Measurements from ENCODE around the gene ACTR1B.

The ACTR1B gene

GRCh38 chr2:97656905-97657587 lies 6.8 kb downstream of the ACTR1B start:
- DNase-seq (ENCODE audit: low spot score) = no peak
- H3K9me3 ChIP-seq (ENCODE audit: severe bottlenecking) = no peaks in the 10 kb centered on the region
- H3K4me3 ChIP-seq (ENCODE audit: severe bottlenecking) = no peak overlapping the region
- no peaks in the 10 kb centered on the region for H3K4me1 ChIP-seq (ENCODE audit: insufficient read depth, poor library complexity, severe bottlenecking)
- peaks cover 41% of the 10 kb centered on the region for H3K36me3 ChIP-seq (ENCODE audit: low read depth)
- H3K27ac ChIP-seq (ENCODE audit: poor library complexity, severe bottlenecking) = no peak overlapping the region
- TF ChIP-seq, protein P1, sequence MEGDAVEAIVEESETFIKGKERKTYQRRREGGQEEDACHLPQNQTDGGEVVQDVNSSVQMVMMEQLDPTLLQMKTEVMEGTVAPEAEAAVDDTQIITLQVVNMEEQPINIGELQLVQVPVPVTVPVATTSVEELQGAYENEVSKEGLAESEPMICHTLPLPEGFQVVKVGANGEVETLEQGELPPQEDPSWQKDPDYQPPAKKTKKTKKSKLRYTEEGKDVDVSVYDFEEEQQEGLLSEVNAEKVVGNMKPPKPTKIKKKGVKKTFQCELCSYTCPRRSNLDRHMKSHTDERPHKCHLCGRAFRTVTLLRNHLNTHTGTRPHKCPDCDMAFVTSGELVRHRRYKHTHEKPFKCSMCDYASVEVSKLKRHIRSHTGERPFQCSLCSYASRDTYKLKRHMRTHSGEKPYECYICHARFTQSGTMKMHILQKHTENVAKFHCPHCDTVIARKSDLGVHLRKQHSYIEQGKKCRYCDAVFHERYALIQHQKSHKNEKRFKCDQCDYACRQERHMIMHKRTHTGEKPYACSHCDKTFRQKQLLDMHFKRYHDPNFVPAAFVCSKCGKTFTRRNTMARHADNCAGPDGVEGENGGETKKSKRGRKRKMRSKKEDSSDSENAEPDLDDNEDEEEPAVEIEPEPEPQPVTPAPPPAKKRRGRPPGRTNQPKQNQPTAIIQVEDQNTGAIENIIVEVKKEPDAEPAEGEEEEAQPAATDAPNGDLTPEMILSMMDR (IDR thresholded peaks at IDR 0.05; ENCODE audit: poor library complexity, severe bottlenecking) = no peak
- no peaks in the 10 kb centered on the region for H3K27me3 ChIP-seq (ENCODE audit: insufficient read depth, poor library complexity, severe bottlenecking)
- no peak for ATAC-seq (ENCODE audit: low read depth)

- Histone ChIP-seq H3K27ac (ENCODE audit: poor library complexity, severe bottlenecking) (no peak overlapping the region), H3K4me3 (ENCODE audit: severe bottlenecking) (no peak overlapping the region), H3K9me3 (ENCODE audit: severe bottlenecking) (no peaks in the 10 kb centered on the region), H3K4me1 (ENCODE audit: insufficient read depth, poor library complexity, severe bottlenecking) (no peaks in the 10 kb centered on the region), H3K36me3 (ENCODE audit: low read depth) (peaks cover 35% of the 10 kb centered on the region), H3K27me3 (ENCODE audit: insufficient read depth, poor library complexity, severe bottlenecking) (no peaks in the 10 kb centered on the region)
- DNase-seq (ENCODE audit: low spot score) (no peak), ATAC-seq (ENCODE audit: low read depth) (no peak)
- TF ChIP-seq, protein P1 (IDR thresholded peaks at IDR 0.05; ENCODE audit: poor library complexity, severe bottlenecking) = no peak
Observed at GRCh38 chr2:97656129-97656755, 7.6 kb downstream of the ACTR1B start.

DNA sequence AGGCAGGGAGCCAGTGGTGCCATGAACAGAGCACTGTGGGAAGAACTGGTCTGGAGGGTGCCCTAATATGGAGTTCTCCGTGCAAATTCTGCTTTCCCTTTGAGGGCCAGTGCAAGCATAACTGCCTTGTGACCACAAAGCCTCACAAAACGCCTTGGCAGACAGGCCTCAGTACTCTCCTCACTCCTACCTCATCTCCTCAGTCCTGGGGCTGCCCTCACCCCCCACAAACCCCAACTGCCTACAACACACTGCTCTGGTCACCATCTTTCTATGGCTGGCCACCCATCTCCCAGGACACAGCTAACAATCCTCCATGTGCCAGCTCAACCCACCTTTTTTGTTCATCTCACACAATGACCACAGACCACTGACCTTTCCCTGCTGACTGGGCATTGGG lies 9.1 kb downstream of the ACTR1B start:
- DNase-seq (ENCODE audit: low spot score) = no peak
- no peaks in the 10 kb centered on the region for H3K4me1 ChIP-seq (ENCODE audit: insufficient read depth, poor library complexity, severe bottlenecking)
- TF ChIP-seq, protein P1 (IDR thresholded peaks at IDR 0.05; ENCODE audit: poor library complexity, severe bottlenecking) = no peak
- H3K27me3 ChIP-seq (ENCODE audit: insufficient read depth, poor library complexity, severe bottlenecking) = no peaks in the 10 kb centered on the region
- H3K36me3 ChIP-seq (ENCODE audit: low read depth) = peaks cover 28% of the 10 kb centered on the region
- no peak for ATAC-seq (ENCODE audit: low read depth)
- no peak overlapping the region for H3K27ac ChIP-seq (ENCODE audit: poor library complexity, severe bottlenecking)
- H3K4me3 ChIP-seq (ENCODE audit: severe bottlenecking) = no peak overlapping the region
- no peaks in the 10 kb centered on the region for H3K9me3 ChIP-seq (ENCODE audit: severe bottlenecking)

DNA sequence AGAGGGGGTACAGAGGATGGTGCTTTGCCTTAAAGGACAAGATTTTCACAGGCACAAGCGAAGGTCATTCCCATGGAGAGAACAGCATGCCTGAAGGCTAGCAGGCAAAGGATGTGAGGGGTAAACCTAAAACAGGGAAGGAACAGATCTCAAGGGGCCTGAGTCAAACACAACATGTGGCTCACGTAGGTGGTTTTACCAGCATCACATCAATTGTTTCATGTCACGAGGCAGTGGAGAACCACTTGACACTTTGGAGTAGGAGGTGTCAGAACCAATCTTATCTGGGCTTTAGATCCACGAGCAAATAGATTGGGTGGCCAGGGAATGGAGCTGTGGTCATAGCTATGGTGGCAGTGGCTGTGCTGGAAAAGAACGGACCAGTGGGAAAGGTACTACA lies 9.5 kb downstream of the ACTR1B start:
- H3K27me3 ChIP-seq (ENCODE audit: insufficient read depth, poor library complexity, severe bottlenecking) = no peaks in the 10 kb centered on the region
- no peak for DNase-seq (ENCODE audit: low spot score)
- H3K9me3 ChIP-seq (ENCODE audit: severe bottlenecking) = no peaks in the 10 kb centered on the region
- peaks cover 28% of the 10 kb centered on the region for H3K36me3 ChIP-seq (ENCODE audit: low read depth)
- H3K4me1 ChIP-seq (ENCODE audit: insufficient read depth, poor library complexity, severe bottlenecking) = no peaks in the 10 kb centered on the region
- ATAC-seq (ENCODE audit: low read depth) = no peak
- no peak overlapping the region for H3K27ac ChIP-seq (ENCODE audit: poor library complexity, severe bottlenecking)
- TF ChIP-seq, protein P1 (IDR thresholded peaks at IDR 0.05; ENCODE audit: poor library complexity, severe bottlenecking) = no peak
- no peak overlapping the region for H3K4me3 ChIP-seq (ENCODE audit: severe bottlenecking)

DNA sequence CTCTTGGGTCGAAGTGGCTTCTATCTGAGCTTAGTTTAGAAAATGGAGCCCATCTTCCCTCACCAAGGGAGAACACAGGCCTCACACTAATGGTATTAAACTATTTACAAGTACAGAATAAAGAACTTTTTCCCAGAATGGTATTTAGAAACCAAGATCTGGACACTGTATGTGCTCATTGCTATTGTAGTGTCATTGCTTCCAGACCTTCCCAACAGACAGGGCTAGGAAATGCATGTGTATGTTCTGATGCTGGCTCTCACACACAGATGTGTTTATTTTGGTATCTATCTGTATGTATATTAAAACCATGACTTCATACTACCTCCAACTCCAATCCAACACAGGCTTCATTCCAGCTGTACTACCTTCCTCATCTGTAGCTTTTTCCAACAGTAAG lies 10.0 kb downstream of the ACTR1B start:
- TF ChIP-seq, protein P1 (IDR thresholded peaks at IDR 0.05; ENCODE audit: poor library complexity, severe bottlenecking) = no peak
- ATAC-seq (ENCODE audit: low read depth) (no peak), DNase-seq (ENCODE audit: low spot score) (no peak)
- H3K27me3 ChIP-seq (ENCODE audit: insufficient read depth, poor library complexity, severe bottlenecking) = no peaks in the 10 kb centered on the region
- H3K36me3 ChIP-seq (ENCODE audit: low read depth) = peaks cover 29% of the 10 kb centered on the region
- H3K4me3 ChIP-seq (ENCODE audit: severe bottlenecking) = no peak overlapping the region
- no peaks in the 10 kb centered on the region for H3K9me3 ChIP-seq (ENCODE audit: severe bottlenecking)
- H3K4me1 ChIP-seq (ENCODE audit: insufficient read depth, poor library complexity, severe bottlenecking) = no peaks in the 10 kb centered on the region
- no peak overlapping the region for H3K27ac ChIP-seq (ENCODE audit: poor library complexity, severe bottlenecking)

Measured in RWPE2 (cell line).